ENCODE results near the gene MYBBP1A.

- TF ChIP-seq CTCF (IDR thresholded peaks at IDR 0.05), result no peak
- TF ChIP-seq POLR2A (IDR thresholded peaks at IDR 0.05), result no peak
Observed at GRCh38 chr17:4511199-4511932, 43.8 kb downstream of the MYBBP1A start.
